ENCODE results near the gene NRXN2. TPM values are rescaled to one million over a fixed set of nuclear protein-coding genes. Genes with fewer than 3 reads are reported as not detected.

The NRXN2 gene
- total and polyA plus RNA-seq, 10 of the 15 experiments (the other 5 are each of a cell fraction or from before 2014, with no cell fraction given) = 0.03 to 1.4 (median 0.23) TPM

- TF ChIP-seq BCLAF1 (IDR thresholded peaks at IDR 0.05) (no peak), ZNF384 (IDR thresholded peaks at IDR 0.05; ENCODE audit: borderline replicate concordance, low read depth, low read length) (no peak), ESRRA (IDR thresholded peaks at IDR 0.05; ENCODE audit: low read length) (no peak)
Measured at GRCh38 chr11:64723907-64724862, 1.2 kb upstream of the NRXN2 start (continued).

DNA sequence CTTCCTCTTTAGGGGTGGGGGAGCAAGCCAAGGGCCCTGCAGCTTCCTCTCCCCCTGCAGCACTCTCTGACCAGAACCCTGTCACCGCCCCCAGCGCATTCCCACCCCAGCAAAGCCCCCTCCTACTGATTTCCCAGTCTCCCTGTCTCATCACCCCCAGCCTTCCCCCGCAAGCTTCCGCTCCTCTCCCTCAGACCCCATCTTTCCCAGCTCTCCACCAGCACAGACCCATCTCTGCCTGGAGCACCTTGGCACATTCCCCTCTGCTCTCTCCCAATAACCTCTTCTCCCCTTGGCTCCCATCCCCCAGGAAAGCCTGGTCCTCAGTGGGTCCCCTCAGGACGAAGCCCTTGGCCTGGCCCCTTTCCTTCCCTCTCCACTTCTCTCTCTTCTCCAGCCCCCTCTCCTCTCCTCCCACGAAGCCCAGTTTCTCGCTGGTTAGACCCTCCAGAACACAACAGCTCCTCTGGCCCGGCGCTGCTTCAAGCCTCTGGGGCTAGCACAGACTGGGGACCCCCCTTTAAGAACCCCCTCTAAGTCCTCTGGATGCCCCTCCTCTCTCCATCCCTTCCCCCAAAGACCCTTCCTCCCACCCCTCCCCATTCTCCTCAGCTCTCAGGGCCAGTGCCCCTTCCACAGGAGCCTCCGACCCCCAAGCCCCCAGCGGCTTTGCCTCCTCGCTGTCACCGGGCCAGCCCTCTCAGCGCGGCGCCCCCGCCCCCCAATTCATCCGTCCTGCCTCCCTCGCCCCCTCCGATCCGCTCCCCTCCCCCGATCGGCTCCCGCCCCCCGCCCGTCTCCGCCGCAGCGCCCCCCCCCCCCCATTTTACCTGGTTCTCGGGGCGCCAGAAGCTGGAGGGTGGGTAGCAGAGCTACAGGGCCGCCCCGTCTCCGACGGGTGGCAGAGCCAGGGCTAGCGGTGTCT, 594 bp downstream of the NRXN2 start:
- Histone ChIP-seq H3K36me3 (ENCODE audit: control insufficient read depth in 2 of 2, insufficient read depth in 2 of 2, low read length in 1 of 2) (no peaks in the 10 kb centered on the region; a peak in 1 of 4 replicates), H3K27ac (ENCODE audit: control insufficient read depth, insufficient read depth) (no peak overlapping the region), H4K20me1 (ENCODE audit: control insufficient read depth, insufficient read depth) (no peaks in the 10 kb centered on the region), H3K4me3 (no peak overlapping the region), H3K27me3 (replicated peaks in 1 of 2; ENCODE audit: control insufficient read depth in 2 of 2, insufficient read depth in 2 of 2, low read length in 1 of 2) (peaks cover 3 to 9% of the 10 kb centered on the region in 2 experiments; a peak in 2 of 4 replicates), H3K79me2 (ENCODE audit: control insufficient read depth, insufficient read depth, low read length) (no peaks in the 10 kb centered on the region), H3K9ac (ENCODE audit: control insufficient read depth, insufficient read depth, low read length) (no peak overlapping the region), H3K4me1 (ENCODE audit: control insufficient read depth, insufficient read depth, low read length) (peaks cover 10% of the 10 kb centered on the region), H2AFZ (ENCODE audit: control insufficient read depth, low read depth, low read length) (no peak overlapping the region), H3K4me2 (ENCODE audit: control insufficient read depth, insufficient read depth) (no peak overlapping the region), H3K9me3 (replicated peaks; ENCODE audit: control insufficient read depth, insufficient read depth, low read length) (no peaks in the 10 kb centered on the region)
- SMC1A ChIA-PET (ENCODE audit: uncharacterized antibody, unreplicated experiment) = interaction anchor here (0.6 kb wide), 2 partner anchors 34 to 485 kb away, joined by 3 read pairs; no protein-coding TSS in a partner anchor
- CTCF ChIA-PET = interaction anchor here (0.7 to 1.8 kb wide), 3 partner anchors 18 to 36 kb away, joined by 3 to 9 read pairs (median 4); no protein-coding TSS in a partner anchor
- POLR2A ChIA-PET = interaction anchor here (0.6 kb wide), 1 partner anchor 459 kb away, joined by 3 read pairs; the partner anchor contains the start of gene CAPN1
- DNase-seq (ENCODE audit: low read depth, low spot score) (no peak), FAIRE-seq (no peak), ATAC-seq (no peak)
- intact Hi-C loops (cut with micrococcal nuclease; ENCODE audit: unreplicated experiment) (loop anchor here (2.0 kb wide), 2 partner anchors 34 to 70 kb away; no protein-coding TSS in a partner anchor), in situ Hi-C loops (cut with MboI) (no loop called here)
- 4% methylated on average over 11 of the region's 36 CpGs for WGBS (ENCODE audit: insufficient coverage, insufficient replicate concordance, low lambda C conversion rate, missing lambda C conversion rate)
- RAD21 ChIA-PET (ENCODE audit: unreplicated experiment) = interaction anchor here (0.9 to 1.2 kb wide), 2 partner anchors 34 to 71 kb away, joined by 3 to 6 read pairs; no protein-coding TSS in a partner anchor
- BruUV-seq (replicated peaks) = no TSS peak
- TF ChIP-seq BCLAF1 (IDR thresholded peaks at IDR 0.05) (no peak), MEF2A (IDR thresholded peaks at IDR 0.05; ENCODE audit: insufficient read depth, low read depth, low read length) (no peak), CBX3 (IDR thresholded peaks at IDR 0.05; ENCODE audit: borderline replicate concordance, low read depth) (no peak), POLR2AphosphoS2 (IDR thresholded peaks at IDR 0.05; ENCODE audit: low read depth, low read length) (no peak)
- TF ChIP-seq, protein P1, sequence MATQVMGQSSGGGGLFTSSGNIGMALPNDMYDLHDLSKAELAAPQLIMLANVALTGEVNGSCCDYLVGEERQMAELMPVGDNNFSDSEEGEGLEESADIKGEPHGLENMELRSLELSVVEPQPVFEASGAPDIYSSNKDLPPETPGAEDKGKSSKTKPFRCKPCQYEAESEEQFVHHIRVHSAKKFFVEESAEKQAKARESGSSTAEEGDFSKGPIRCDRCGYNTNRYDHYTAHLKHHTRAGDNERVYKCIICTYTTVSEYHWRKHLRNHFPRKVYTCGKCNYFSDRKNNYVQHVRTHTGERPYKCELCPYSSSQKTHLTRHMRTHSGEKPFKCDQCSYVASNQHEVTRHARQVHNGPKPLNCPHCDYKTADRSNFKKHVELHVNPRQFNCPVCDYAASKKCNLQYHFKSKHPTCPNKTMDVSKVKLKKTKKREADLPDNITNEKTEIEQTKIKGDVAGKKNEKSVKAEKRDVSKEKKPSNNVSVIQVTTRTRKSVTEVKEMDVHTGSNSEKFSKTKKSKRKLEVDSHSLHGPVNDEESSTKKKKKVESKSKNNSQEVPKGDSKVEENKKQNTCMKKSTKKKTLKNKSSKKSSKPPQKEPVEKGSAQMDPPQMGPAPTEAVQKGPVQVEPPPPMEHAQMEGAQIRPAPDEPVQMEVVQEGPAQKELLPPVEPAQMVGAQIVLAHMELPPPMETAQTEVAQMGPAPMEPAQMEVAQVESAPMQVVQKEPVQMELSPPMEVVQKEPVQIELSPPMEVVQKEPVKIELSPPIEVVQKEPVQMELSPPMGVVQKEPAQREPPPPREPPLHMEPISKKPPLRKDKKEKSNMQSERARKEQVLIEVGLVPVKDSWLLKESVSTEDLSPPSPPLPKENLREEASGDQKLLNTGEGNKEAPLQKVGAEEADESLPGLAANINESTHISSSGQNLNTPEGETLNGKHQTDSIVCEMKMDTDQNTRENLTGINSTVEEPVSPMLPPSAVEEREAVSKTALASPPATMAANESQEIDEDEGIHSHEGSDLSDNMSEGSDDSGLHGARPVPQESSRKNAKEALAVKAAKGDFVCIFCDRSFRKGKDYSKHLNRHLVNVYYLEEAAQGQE (IDR thresholded peaks at IDR 0.05; ENCODE audit: low read depth, low read length) = no peak
